ENCODE results near the gene DENND2A.

The DENND2A gene

DNA sequence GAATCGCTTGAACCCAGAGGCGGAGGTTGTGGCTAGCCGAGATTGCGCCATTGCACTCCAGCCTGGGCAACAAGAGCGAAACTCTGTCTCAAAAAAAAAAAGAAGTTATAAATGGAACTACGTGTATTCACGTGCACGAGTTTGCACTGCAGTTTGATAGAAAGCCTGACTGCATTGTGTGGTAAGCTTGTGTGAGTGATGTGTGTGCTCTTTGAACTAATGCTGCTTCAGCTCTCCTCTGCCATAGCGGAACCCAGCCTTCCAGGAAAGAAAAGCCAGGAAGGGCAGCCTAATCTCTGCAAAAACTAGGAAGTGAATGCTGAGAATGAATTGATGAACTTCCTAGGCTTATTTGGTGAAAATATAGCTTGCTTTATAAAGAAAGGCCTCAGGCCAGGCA lies 145.7 kb downstream of the DENND2A start:
- H3K27ac Mint-ChIP-seq, result no peak overlapping the region
- no peaks in the 10 kb centered on the region for H3K36me3 Mint-ChIP-seq (ENCODE audit: low read depth)
- no peak for DNase-seq
- TF ChIP-seq CTCF (IDR thresholded peaks at IDR 0.05), result no peak
- H3K4me1 Mint-ChIP-seq, result peaks cover 5% of the 10 kb centered on the region
- H3K27me3 Mint-ChIP-seq (ENCODE audit: low read depth, poor library complexity), result peaks cover 3% of the 10 kb centered on the region
- H3K4me3 Mint-ChIP-seq, result no peak overlapping the region
- no peaks in the 10 kb centered on the region for H3K9me3 Mint-ChIP-seq

GRCh38 chr7:140489026-140489359 lies 151.6 kb downstream of the DENND2A start:
- TF ChIP-seq CTCF (IDR thresholded peaks at IDR 0.05), result no peak
- Mint-ChIP-seq H3K36me3 (ENCODE audit: low read depth) (no peaks in the 10 kb centered on the region), H3K27ac (no peak overlapping the region), H3K27me3 (ENCODE audit: low read depth, poor library complexity) (peaks cover 10% of the 10 kb centered on the region), H3K4me3 (no peak overlapping the region), H3K9me3 (no peaks in the 10 kb centered on the region), H3K4me1 (peaks cover 14% of the 10 kb centered on the region)
- DNase-seq, result no peak

DNA sequence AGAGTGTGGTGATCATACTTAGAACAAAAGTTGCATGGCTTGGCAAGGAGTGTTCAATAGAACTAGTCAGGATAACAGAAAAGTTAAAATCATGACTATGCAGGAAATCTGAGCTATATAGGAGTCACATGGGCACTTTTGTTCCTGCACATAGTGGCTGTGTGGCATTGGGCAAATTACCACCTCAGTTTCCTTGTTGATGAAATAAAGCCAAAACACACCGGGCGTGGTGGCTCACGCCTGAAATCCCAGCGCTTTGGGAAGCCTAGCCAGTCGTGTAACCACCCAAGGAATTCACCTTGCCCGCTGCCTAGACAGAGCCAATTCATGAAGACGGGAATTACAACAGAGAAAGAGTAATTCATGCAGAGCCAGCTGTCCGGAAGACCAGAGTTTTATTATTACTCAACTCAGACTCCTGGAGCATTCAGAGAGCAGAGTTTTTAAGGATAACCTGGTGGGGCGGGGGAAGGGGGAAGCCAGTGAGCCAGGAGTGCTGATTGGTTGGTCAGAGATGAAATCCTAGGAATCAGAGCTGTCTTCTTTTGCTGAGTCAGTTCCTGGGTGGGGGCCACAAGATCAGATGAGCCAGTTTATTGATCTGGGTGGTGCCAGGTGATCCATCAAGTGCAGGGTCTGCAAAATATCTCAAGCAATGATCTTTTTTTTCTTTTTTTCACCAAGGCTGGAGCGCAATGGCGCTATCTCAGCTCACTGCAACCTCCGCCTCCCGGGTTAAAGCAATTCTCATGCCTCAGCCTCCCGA lies 154.9 kb downstream of the DENND2A start:
- Mint-ChIP-seq H3K27me3 (ENCODE audit: low read depth, poor library complexity) (peaks cover 11% of the 10 kb centered on the region), H3K4me3 (no peak overlapping the region), H3K4me1 (peaks cover 14% of the 10 kb centered on the region), H3K36me3 (ENCODE audit: low read depth) (no peaks in the 10 kb centered on the region), H3K27ac (peak overlapping the region; percentile 86), H3K9me3 (no peaks in the 10 kb centered on the region)
- no peak for TF ChIP-seq CTCF (IDR thresholded peaks at IDR 0.05)
- no peak for DNase-seq

DNA sequence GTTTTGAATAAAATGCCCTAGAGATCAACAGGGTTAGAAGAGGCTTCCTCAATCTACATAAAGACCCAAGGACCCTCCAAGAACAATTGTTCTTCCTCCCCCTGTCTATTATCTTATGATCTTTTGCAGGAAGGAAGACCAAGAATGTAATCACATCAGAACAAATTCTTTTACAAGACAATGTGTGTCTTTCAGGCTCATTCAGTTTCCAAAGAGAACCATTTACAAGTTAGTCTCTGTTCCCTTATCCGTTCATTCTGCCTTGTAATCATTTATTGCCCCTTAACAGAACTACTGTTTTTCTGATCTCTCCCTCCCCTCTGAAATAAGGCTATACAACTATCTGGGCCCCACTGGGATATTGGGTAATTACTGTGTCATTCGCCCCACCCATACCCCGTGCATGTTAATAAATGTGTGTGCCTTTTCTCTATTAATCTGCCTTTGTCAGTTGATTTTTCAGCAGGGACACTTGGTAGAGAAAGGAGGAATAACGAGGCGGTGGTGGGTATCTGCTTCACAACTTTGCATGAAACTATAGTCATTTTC lies 155.6 kb downstream of the DENND2A start:
- H3K27ac Mint-ChIP-seq, result no peak overlapping the region
- H3K36me3 Mint-ChIP-seq (ENCODE audit: low read depth), result no peaks in the 10 kb centered on the region
- TF ChIP-seq CTCF (IDR thresholded peaks at IDR 0.05), result no peak
- peaks cover 14% of the 10 kb centered on the region for H3K4me1 Mint-ChIP-seq
- DNase-seq, result no peak
- H3K9me3 Mint-ChIP-seq, result no peaks in the 10 kb centered on the region
- H3K27me3 Mint-ChIP-seq (ENCODE audit: low read depth, poor library complexity), result peaks cover 11% of the 10 kb centered on the region
- H3K4me3 Mint-ChIP-seq, result no peak overlapping the region

- Mint-ChIP-seq H3K36me3 (ENCODE audit: low read depth) (no peaks in the 10 kb centered on the region), H3K27me3 (ENCODE audit: low read depth, poor library complexity) (peaks cover 11% of the 10 kb centered on the region), H3K27ac (no peak overlapping the region), H3K4me1 (peaks cover 14% of the 10 kb centered on the region), H3K9me3 (no peaks in the 10 kb centered on the region), H3K4me3 (no peak overlapping the region)
- DNase-seq, result no peak
- TF ChIP-seq CTCF (IDR thresholded peaks at IDR 0.05), result no peak
Measured at GRCh38 chr7:140484479-140484878, 156.1 kb downstream of the DENND2A start.

GRCh38 chr7:140479739-140480084 lies 160.9 kb downstream of the DENND2A start:
- no peaks in the 10 kb centered on the region for H3K36me3 Mint-ChIP-seq (ENCODE audit: low read depth)
- DNase-seq, result no peak
- no peak overlapping the region for H3K27ac Mint-ChIP-seq

More at GRCh38 chr7:140479739-140480084, 160.9 kb downstream of the DENND2A start:
- Mint-ChIP-seq H3K27me3 (ENCODE audit: low read depth, poor library complexity) (peaks cover 5% of the 10 kb centered on the region), H3K9me3 (no peaks in the 10 kb centered on the region), H3K4me3 (peak overlapping the region; percentile 98), H3K4me1 (peaks cover 31% of the 10 kb centered on the region)
- no peak for TF ChIP-seq CTCF (IDR thresholded peaks at IDR 0.05)
